HCT116 (cell line): ENCODE data around the gene SLC2A4.

Source experiments
- CTCF ChIP-seq, 3 experiments: fragments of 200-600 bp in 1 of 3; sonication (generic) in 1 of 3; IDR thresholded peaks in 2 of 3; conservative IDR thresholded peaks in 1 of 3; 2 replicates each; pipeline ENCODE4 v1.5.1; 2012 to 2017; ENCODE audit warnings: low read depth in 2 of 3, low read length in 2 of 3, antibody characterized with exemption in 1 of 3, borderline replicate concordance in 1 of 3, control low read depth in 1 of 3, mild to moderate bottlenecking in 1 of 3, mixed read lengths in 1 of 3, mixed run types in 1 of 3, moderate library complexity in 1 of 3; ENCODE audit not compliant: insufficient read depth in 1 of 3
- ELF1 ChIP-seq: IDR thresholded peaks from 2 replicates; pipeline ENCODE4 v1.6.1; 2012; ENCODE audit warnings: low read depth, borderline replicate concordance
- EZH2 ChIP-seq: fragments of 200-600 bp; sonication (generic); IDR thresholded peaks from 2 replicates; pipeline ENCODE4 v1.6.1; 2017; ENCODE audit warnings: antibody characterized with exemption, mixed run types
- EZH2phosphoT487 ChIP-seq: fragments of 200-600 bp; IDR thresholded peaks from 2 replicates; pipeline ENCODE4 v1.6.1; 2018; ENCODE audit warnings: antibody characterized with exemption, borderline replicate concordance
- MAX ChIP-seq: IDR thresholded peaks from 2 replicates; pipeline ENCODE4 v1.6.1; 2012
- POLR2A ChIP-seq: IDR thresholded peaks from 2 replicates; pipeline ENCODE4 v1.7.0; 2011; ENCODE audit warnings: borderline replicate concordance; ENCODE audit not compliant: insufficient read depth, insufficient read length; ENCODE audit errors: extremely low read depth
- REST ChIP-seq: IDR thresholded peaks from 2 replicates; pipeline ENCODE4 v1.6.1; 2012; ENCODE audit warnings: low read depth
- SIN3A ChIP-seq: IDR thresholded peaks from 2 replicates; pipeline ENCODE4 v1.6.1; 2012; ENCODE audit warnings: low read depth
- SP1 ChIP-seq: IDR thresholded peaks from 2 replicates; pipeline ENCODE4 v1.6.1; 2012; ENCODE audit warnings: low read depth
- SRF ChIP-seq: IDR thresholded peaks from 2 replicates; pipeline ENCODE4 v1.6.1; 2012; ENCODE audit warnings: low read depth
- ZBTB33 ChIP-seq: IDR thresholded peaks from 2 replicates; pipeline ENCODE4 v1.6.1; 2011; ENCODE audit warnings: mild to moderate bottlenecking, low read length, moderate library complexity; ENCODE audit not compliant: insufficient replicate concordance; ENCODE audit errors: extremely low read depth
- ZNF274 ChIP-seq: fragments of 200-500 bp; sonication (Bioruptor generic); IDR thresholded peaks from 2 replicates; pipeline ENCODE4 v1.6.1; 2014; ENCODE audit warnings: mild to moderate bottlenecking, low read depth, low read length, inconsistent platforms

- TF ChIP-seq ELF1 (no peak), MAX (no peak), REST (no peak), EZH2phosphoT487 (no peak), CTCF (IDR thresholded peaks at IDR 0.05 in 2 of 3, conservative IDR thresholded peaks at IDR 0.05 in 1 of 3; ENCODE audit: borderline replicate concordance in 1 of 3, insufficient read depth in 1 of 3, low read depth in 2 of 3, low read length in 2 of 3) (no peak), EZH2 (no peak), SP1 (no peak), SIN3A (no peak), POLR2A (no peak), ZNF274 (no peak), SRF (no peak), ZBTB33 (no peak)
Measured at GRCh38 chr17:7256766-7257456, 24.6 kb upstream of the SLC2A4 start.
